Osteoblast (primary cell): Measurements from ENCODE around the gene NT5DC3. TPM values are rescaled to one million over a fixed set of nuclear protein-coding genes. Genes with fewer than 3 reads are reported as not detected.

Source experiments
- DNase-seq: peaks from one replicate; pipeline ENCODE4 v3.0.0; 2011; ENCODE audit warnings: low spot score, mixed read lengths; ENCODE audit not compliant: insufficient read length; ENCODE audit errors: missing footprints
- H2AFZ ChIP-seq: 2 replicates; pipeline ENCODE4 v1.6.0; 2011; ENCODE audit warnings: mild to moderate bottlenecking, low read length
- H3K27ac ChIP-seq: 2 replicates; pipeline ENCODE4 v1.5.1; 2011; ENCODE audit warnings: mild to moderate bottlenecking, low read depth, low read length, moderate library complexity
- H3K27me3 ChIP-seq: 2 replicates; pipeline ENCODE4 v1.6.0; 2012; ENCODE audit warnings: mild to moderate bottlenecking, control low read depth, inconsistent platforms, low read length, moderate library complexity; ENCODE audit not compliant: insufficient read depth
- H3K36me3 ChIP-seq: 2 replicates; pipeline ENCODE4 v1.5.1; 2011; ENCODE audit warnings: mild to moderate bottlenecking, low read length, control low read depth, moderate library complexity; ENCODE audit not compliant: insufficient read depth
- H3K4me1 ChIP-seq: 2 replicates; pipeline ENCODE4 v1.5.1; 2011; ENCODE audit warnings: mild to moderate bottlenecking, low read length, control low read depth, moderate library complexity; ENCODE audit not compliant: insufficient read depth
- H3K4me2 ChIP-seq: 2 replicates; pipeline ENCODE4 v1.6.0; 2011; ENCODE audit warnings: mild to moderate bottlenecking, low read length; ENCODE audit not compliant: insufficient read depth
- H3K4me3 ChIP-seq: fragments of 200-600 bp; sonication (generic); 3 replicates; pipeline ENCODE4 v1.5.1; 2012; ENCODE audit warnings: mild to moderate bottlenecking, low read length, inconsistent platforms; ENCODE audit not compliant: insufficient read depth
- H3K79me2 ChIP-seq: 2 replicates; pipeline ENCODE4 v1.6.0; 2012; ENCODE audit warnings: mild to moderate bottlenecking, low read length, control low read depth, inconsistent platforms; ENCODE audit not compliant: insufficient read depth
- H3K9me3 ChIP-seq: 2 replicates; pipeline ENCODE4 v1.5.1; 2011; ENCODE audit warnings: low read depth, low read length, control low read depth
- H4K20me1 ChIP-seq: 2 replicates; pipeline ENCODE4 v1.6.0; 2012; ENCODE audit warnings: mild to moderate bottlenecking, low read length, control low read depth; ENCODE audit not compliant: insufficient read depth
- CTCF ChIP-seq: IDR thresholded peaks from 2 replicates; pipeline ENCODE4 v1.5.1; 2011; ENCODE audit warnings: mild to moderate bottlenecking, low read depth, low read length, moderate library complexity; ENCODE audit errors: extremely low read depth
- total RNA-seq: library from RNA; depleted of rRNA; stranded (reverse); fragments of >200 nt; gene quantifications from 2 replicates; pipeline ENCODE4 v1.2.3, GENCODE V29; 2012

NT5DC3 gene
- total RNA-seq, 1 donor: 10.1 TPM

- no peak for TF ChIP-seq CTCF
- H3K4me1 ChIP-seq: no peaks in the 10 kb centered on the region
These were observed 34.6 kb upstream of the NT5DC3 start for GRCh38 chr12:103875666-103876065.

GRCh38 chr12:103868215-103868614 is 27.2 kb upstream of the NT5DC3 start:
- no peak overlapping the region for H3K4me2 ChIP-seq
- no peak for DNase-seq
- H3K36me3 ChIP-seq: no peaks in the 10 kb centered on the region
- H3K27me3 ChIP-seq: no peaks in the 10 kb centered on the region
- no peak for TF ChIP-seq CTCF
- no peaks in the 10 kb centered on the region for H3K79me2 ChIP-seq
- H3K27ac ChIP-seq: no peak overlapping the region
- H3K9me3 ChIP-seq: no peaks in the 10 kb centered on the region
- no peak overlapping the region for H2AFZ ChIP-seq
- no peaks in the 10 kb centered on the region for H4K20me1 ChIP-seq
- peaks cover 2% of the 10 kb centered on the region for H3K4me1 ChIP-seq
- H3K4me3 ChIP-seq: no peak overlapping the region

More at GRCh38 chr12:103875666-103876065, 34.6 kb upstream of the NT5DC3 start:
- no peaks in the 10 kb centered on the region for H3K36me3 ChIP-seq
- H3K9me3 ChIP-seq: no peaks in the 10 kb centered on the region
- no peak overlapping the region for H3K4me3 ChIP-seq
- H3K27me3 ChIP-seq: no peaks in the 10 kb centered on the region
- no peak overlapping the region for H2AFZ ChIP-seq
- DNase-seq: no peak
- H3K4me2 ChIP-seq: no peak overlapping the region
- H3K27ac ChIP-seq: no peak overlapping the region
- no peaks in the 10 kb centered on the region for H4K20me1 ChIP-seq
- H3K79me2 ChIP-seq: no peaks in the 10 kb centered on the region

GRCh38 chr12:103865151-103865730 is 24.2 kb upstream of the NT5DC3 start:
- Histone ChIP-seq H3K4me1 (peaks cover 5% of the 10 kb centered on the region), H3K9me3 (no peaks in the 10 kb centered on the region), H3K27me3 (no peaks in the 10 kb centered on the region), H3K4me3 (no peak overlapping the region), H4K20me1 (no peaks in the 10 kb centered on the region), H2AFZ (no peak overlapping the region), H3K4me2 (no peak overlapping the region), H3K27ac (no peak overlapping the region), H3K36me3 (no peaks in the 10 kb centered on the region), H3K79me2 (no peaks in the 10 kb centered on the region)
- no peak for DNase-seq
- no peak for TF ChIP-seq CTCF

- Histone ChIP-seq H3K4me3 (no peak overlapping the region), H3K4me2 (no peak overlapping the region), H3K36me3 (no peaks in the 10 kb centered on the region), H2AFZ (no peak overlapping the region), H3K27ac (no peak overlapping the region), H3K9me3 (no peaks in the 10 kb centered on the region), H4K20me1 (no peaks in the 10 kb centered on the region), H3K4me1 (peaks cover 8% of the 10 kb centered on the region), H3K27me3 (no peaks in the 10 kb centered on the region), H3K79me2 (no peaks in the 10 kb centered on the region)
- TF ChIP-seq CTCF: no peak
- DNase-seq: peak; percentile 14
These were observed 23.7 kb upstream of the NT5DC3 start for GRCh38 chr12:103864710-103865109.
